Activated CD8-positive, alpha-beta memory T cell treated with anti-CD3 and anti-CD28 coated beads, Interleukin-2, amount 50 U/mL, for 4 hours (primary cell): ENCODE data around the gene IL4R.
A peak's percentile ranks its signal among the peaks of the same experiment; 100 is the strongest.
"Not testable (repeated sequence)": the region's sequence is repeated elsewhere in the genome, so short reads cannot be mapped to it uniquely, and the experiment has no call there.

Experiments
- DNase-seq: peaks from one replicate; pipeline ENCODE4 v3.0.0-alpha.2; 2020

Gene IL4R

DNA sequence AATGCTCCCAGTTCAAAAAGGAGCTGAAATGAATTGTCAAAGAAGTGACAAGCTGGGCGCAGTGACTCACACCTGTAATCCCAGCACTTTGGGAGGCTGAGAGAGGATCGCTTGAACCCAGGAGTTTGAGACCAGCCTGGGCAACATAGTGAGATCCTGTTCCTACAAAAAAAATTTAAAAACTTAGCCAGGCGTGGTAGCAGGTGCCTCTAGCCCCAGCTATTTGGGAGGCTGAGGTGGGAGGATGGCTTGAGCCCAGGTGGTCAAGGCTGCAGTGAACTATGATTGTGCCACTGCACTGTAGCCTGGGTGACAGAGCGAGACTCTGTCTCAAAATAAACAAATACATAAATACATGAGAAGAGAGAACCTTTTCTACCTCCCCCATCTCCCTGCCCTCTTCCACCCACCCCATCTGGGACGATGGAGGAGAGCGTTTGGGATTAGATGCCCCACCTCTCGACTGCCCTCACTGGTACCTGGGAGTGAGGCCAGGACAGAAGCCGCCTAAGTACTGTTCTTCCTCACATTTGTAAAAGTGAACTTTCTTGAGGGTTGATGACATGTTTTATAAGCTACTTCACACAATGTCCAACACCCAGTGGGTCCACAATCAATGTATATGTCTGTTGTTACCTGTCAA, 2.4 kb downstream of the IL4R start:
- no peak for DNase-seq

DNA sequence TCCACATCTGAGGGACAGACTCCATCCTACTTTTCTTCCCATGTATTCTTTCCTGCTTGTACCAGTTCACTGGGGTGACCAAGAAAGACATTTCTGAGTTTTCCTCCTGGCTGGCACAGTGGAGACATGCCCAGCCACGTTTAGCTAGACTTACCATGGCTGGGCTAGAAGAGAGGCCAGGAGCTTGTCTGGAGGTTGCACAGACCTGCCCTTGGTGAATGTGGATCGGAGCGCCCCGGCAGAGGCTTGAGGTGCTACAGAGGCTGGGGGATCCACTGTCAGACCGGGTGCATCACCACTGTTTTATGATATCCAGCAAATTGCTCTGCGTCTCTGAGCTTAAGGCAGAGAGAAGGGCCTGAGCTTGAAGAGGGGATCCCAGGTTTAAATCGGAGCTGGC, 3.5 kb downstream of the IL4R start:
- DNase-seq: no peak

DNA sequence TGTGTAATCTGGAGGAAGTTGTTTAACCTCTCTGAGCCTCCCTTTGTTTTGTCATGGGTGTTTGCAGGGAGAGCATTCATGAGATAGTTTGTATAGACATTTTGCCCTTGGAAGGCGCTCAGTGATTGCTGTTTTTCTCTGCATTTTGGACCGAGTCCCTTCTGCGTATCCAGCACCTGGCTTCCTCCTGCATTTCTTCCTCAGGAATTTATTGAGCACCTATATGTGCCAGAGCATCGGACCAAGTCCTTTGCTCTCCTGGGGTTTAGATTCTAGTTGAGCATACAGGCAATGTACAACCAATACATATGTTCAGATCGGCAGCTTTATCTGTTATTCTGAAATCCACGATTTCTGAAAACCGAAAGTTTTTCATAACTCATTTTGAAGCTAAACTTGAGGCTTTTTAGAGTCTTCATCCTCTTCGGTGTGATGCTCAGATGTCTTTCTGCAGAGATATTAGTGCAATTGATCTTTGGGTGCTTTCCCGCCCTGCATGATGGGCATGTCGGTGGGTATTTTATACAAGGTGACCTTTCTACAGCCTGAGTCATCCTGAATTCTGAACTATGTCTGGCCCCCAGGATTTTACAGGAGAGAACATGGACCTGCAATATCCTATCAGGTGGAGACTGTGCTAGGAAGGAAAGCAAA, 4.1 kb downstream of the IL4R start:
- peak; percentile 52 for DNase-seq

DNA sequence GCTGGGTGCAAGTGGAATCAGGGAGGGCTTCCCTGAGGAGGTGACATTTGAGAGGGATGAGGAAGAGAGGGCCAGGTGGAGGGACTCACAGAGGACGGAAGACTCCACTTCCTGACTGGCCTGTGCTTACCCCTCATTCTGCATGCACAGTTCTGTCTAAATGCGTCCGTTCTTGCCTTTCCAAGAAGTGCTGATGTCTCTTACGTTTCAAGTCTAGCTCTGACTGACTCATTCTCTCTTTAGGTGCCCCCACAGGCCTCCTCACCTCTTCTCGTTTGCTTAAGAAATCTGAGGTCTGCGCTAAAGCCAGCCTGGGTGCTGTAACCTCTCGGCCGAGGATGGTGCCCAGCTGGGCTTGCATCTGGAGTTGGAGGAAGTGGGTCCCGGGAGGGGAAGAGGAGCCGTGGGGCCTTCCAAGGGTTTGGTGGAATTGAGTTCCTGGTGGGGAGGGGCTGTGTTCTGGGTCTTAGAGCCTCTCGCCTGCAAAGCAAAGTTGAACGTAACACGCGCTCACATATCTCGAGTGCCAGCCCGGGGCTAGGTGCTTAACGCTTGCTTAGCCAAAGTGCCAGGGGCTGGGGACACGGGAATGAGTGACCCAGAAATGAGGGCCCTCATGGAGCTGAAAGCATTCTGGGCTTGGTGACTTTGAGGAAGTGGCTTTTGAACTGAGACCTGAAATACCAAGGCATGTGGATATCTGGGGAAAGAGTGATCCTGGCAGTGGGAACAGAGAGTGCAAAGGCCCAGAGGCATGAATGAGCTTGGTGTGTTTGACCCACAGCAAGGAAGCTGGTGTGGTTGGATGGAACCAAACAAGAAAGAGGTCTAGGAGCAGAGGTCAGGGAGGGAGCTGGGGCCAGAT, 4.8 kb downstream of the IL4R start:
- peak; percentile 56 for DNase-seq

DNA sequence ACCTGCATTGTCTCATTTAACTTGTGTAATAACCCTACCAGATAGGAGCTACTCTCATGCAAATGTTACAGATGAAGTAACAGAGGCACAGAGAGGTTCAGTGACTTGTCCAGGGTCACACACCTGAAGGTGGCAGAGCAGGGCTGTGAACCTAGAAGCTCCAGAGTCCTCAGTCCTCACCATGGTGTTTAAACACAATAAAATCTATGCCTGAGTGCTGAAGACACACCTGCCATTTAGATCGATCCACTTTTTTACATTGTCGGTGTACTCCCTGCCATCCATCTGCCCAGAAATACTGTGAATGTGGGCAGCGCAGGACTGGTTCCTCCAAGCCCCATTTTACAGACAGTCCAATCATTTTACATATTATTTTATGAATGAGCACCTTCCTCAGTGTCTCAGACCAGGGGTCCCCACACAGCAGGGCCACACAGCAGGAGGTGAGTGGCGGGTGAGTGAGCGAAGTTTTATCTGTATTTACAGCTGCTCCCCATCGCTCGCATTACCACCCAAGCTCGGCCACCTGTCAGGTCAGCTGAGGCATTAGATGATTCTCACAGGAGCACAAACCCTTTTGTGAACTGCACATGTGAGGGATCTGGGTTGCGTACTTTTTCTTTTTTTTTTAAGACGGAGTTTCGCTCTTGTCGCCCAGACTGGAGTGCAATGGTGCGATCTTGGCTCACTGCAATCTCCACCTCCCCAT, 5.6 kb downstream of the IL4R start:
- DNase-seq: no peak

DNA sequence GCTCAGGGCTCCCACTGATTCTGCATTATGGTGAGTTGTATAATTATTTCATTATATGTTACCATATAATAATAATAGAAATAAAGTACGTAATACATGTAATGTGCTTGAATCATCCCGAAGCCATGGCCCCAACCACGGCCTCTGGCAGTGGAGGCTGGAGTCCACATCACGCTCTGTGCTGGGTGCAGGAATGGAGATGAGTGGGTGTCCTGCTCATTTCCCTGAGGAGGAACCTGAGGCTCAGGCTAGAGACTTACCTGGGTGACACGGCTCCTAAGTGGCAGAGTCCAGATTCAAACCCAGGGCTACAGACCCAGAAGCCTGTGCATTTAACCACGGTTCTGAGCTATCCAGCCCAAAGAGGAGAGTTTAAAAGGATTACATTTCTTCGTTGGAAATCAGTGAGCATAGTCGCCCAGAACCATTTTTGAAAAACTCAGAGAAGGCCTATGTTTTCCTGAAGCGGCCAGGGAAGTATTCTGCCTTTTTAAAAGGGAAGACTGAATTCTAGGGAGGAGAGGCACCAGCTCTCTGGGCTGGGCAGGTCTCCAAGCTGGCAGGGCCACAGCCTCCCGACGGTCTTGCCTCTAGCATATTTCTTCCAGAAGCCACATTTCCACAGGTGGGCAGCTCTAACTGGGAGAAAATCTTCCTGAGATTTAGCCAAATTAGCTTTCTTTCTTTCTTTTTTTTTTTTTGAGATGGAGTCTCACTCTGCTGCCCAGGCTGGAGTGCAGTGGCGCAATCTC, 6.7 kb downstream of the IL4R start:
- no peak for DNase-seq

DNA sequence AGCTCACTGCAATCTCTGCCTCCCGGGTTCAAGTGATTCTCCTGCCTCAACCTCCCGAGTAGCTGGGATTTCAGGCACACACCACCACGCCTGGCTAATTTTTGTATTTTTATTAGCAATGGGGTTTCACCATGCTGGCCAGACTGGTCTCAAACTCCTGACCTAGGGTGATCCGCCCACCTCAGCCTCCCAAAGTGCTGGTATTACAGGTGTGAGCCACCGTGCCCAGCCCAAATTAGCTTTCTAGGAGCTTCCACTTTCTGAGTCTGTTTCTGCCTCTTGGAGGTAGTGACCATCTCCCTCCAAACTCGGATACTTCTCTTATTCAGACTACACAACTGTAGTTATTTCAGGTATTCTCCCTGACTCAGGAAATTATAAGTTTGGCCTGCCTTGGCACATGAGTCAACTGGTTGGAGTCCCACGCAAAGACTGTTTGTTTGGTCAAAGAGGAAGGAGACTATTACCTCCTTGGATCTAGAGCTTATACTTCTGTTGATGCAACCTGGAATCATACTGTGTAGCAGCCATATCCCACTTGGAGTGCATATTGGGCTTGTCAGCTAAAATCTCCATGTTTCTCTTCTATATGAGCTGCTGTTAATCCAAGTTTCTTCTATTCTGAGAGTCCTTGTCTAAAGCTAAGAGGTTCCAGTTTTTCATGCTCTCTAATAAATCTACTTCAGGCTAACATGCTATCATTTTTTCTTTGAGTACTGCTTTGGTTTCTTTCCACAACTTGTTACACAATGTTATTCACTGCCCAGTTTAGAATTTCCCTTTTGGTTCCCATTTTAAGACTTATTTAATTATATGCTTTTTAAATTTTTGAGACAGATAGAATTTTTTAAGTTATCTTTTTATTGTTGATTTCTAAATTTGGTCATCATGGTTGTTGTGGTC, 7.5 kb downstream of the IL4R start:
- DNase-seq: no peak

DNA sequence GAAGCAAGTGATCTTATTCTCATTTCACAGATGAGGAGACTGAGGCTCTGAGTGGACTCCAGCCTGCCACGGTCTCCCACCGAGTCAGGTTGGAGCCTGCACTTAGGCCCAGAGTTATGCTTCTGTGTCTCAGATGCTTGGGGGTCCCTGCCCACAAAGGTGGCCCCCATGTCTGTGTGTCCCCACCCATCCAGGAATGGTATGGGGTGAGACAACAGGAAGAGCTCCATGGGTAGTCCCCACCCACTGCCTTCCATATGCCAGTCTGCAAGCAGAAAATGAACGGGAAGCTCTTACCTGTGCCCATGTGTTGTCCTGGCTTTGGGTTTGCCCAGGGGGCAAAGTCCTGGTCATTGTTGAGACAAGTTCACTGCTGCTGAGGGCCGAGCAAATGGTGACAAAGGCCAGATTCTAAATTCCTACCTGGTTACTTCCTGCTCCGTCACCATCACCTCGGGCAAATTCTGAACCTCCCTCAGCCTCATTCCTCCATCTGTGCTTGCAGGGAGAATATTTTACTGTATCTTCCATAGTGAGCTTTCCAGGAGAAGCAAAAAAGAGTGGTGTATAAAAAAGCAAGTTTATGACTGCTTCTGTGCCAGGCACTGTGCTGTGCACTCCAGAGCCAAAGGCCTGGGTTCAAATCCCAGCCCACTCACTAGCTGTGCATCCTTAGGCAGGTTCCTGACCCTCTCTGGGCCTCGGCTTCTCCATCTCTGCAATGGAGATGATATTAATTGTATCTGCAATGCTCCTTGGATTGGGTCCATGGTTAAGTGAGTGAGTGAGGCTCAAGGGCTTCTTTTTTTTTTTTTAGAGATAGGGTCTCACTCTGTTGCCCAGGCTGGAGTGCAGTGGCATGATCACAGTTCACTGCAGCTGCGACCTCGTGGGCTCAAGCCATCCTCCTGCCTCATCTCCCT, 9.3 kb downstream of the IL4R start:
- no peak for DNase-seq

DNA sequence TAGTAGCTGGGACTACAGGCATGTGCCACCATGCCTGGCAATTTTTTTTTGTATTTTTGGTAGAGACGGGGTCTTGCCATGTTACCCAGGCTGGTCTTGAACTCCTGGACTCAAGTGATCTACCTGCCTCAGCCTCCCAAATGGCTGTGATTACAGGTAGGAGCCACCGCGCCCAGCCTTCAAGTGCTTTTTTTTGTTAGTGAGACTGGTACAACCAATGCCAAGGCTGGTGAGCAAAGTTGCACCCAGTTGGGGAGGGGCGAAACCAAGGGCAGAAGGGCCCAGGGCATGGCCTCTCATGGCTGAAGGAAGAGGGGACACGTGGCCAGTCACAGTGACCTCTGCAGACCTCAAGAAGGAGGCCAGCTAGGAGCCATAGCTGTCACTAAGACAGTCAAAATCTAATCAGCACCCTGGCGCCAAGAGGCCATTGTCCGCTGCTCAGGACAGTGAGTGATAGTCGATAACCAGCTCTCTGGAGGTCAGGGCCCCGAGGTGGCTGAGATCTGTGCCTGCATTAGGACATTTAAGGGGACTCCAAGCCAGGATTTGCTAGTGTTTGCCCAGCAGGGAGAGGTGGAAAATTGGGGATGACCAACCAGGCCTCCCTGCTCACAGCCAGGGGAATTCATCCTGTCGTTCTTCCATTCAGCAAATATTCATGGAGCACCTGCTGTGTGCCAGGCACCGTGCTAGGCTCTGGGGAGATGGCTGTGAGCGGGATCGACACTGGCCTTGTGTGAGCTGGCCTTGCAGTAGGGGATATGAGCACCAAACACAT, 10.2 kb downstream of the IL4R start:
- DNase-seq: no peak

DNA sequence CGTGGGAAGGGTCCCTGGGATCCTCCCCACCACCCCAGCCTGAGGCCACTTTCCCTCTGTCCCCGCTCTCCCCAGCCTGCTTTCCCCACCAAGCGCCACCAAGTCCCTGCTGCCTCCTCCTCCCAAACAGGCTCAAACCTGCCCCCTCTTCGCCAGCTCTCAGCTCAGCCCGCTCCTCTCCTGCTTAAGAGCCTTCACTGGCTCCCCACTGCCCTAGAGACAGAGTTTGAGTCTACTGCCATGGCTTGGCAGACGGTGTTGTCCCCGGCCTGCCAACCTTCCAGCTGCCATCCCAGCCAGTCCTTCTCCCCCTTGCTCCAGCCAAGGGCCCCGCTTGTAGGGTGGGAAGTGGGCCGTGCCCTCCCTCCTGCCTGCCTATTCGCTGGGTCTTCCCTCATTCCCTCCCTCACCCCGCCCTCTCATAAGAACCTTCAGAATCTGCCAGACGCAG, 11.1 kb downstream of the IL4R start:
- no peak for DNase-seq

DNA sequence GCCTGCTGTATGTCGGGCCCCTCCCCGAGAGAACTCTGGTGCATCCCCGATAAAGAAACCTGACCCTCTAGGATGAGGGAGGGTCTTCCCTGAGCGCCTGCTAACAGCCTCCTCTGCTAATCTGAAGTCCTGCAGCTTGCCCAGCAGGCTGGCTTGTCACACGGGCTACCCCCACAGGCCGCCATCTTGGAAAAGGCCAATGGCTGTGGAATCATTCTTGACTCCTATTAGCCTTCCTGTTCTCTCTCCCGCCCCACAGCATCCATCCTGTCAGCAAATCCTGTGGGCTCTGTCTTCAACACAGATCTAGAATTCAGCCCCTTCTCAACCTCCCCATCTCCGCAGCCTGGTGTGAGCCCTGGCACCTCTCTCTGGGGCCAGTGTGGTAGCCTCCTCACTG, 12.0 kb downstream of the IL4R start:
- DNase-seq: no peak

DNA sequence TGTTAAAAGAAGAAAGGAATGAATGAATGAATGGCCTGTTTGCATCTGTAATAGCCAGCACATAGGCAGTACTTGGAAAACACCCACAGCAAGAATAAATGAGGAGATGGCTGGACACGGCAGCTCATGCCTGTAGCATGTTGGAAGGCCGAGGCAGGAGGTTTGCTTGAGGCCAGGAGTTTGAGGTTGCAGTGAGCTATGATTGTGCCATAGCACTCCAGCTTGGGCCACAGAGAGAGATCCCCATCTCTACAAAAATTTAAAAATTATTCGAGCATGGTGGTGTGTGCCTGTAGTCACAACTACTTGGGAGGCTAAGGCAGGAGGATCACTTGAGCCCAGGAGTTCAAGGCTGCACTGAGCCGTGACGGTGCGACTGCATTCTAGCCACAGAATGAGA, 12.5 kb downstream of the IL4R start:
- no peak for DNase-seq

DNA sequence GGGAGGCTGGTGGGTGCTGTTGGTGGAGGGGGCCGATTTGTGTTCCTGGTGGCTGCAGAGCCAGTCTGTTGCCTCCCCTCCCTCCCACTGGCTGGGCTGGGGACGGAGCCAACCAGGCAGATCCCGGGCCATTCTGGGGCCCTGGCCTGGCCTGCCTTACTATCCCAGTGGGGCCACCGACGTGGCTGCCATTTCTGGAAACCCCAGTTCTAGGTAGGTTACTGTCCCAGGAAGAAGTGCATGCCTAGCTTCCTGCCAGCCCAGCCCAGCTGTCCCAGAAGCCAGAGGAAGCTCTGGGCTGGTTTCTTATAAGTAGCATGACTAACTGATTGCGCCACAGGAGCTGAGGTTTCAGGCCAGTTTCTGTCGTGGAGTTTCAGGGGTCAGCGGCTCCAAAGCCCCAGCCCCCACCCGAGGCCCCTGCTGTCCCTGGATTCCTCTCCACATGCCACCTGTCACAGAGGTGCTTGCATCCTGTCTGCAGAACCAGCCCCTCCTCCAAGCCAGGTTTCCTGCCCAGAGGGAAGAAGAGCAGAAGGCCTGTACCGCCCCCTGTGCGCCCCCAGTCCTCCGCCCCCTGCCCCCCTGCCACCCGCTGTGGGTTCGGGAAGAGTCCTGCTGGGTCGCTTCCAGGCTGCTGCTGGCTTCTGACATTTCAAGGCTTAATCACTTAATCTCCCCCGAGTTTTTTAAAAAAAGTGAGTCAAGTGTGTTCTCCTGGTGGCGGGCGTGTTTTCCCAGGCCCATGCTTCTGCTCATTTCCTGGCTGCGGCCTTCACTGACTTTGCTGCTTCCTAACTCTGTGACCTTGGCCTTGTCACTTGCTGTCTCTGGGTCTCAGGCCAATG, 13.2 kb downstream of the IL4R start:
- peak; percentile 38 for DNase-seq

DNA sequence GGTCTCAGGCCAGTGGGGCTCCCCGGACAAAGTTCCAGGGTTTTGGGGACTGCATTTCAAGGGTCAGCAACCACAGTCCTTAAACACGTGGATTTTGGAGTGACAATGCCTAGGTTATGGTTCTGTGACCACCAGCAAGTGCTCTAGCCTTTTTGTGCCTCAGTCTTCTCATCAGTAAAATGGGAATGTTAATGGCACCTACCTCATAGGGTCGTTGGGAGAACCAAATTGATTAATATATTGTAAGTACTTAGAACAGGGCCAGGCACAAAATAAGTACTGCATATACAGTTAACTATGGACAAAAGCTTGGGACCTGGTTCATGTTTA, 13.8 kb downstream of the IL4R start:
- no peak for DNase-seq

DNA sequence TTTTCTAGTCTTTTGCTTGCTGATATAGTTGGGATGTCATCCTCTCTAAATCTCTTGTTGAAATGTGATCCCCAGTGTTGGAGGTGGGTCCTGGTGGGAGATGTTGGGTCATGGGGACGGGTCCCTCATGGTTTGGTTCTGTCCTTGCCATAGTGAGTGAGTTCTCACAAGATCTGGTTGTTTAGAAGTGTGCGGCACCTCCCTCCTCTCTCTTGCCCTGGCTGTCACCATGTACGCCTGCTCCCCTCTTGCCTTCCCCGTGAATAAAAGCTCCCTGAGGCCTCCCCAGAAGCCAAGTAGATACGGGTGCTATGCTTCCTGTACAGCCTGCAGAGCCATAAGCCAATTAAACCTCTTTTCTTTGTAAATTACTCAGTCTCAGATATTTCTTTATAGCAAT, 15.2 kb downstream of the IL4R start:
- DNase-seq: no peak

DNA sequence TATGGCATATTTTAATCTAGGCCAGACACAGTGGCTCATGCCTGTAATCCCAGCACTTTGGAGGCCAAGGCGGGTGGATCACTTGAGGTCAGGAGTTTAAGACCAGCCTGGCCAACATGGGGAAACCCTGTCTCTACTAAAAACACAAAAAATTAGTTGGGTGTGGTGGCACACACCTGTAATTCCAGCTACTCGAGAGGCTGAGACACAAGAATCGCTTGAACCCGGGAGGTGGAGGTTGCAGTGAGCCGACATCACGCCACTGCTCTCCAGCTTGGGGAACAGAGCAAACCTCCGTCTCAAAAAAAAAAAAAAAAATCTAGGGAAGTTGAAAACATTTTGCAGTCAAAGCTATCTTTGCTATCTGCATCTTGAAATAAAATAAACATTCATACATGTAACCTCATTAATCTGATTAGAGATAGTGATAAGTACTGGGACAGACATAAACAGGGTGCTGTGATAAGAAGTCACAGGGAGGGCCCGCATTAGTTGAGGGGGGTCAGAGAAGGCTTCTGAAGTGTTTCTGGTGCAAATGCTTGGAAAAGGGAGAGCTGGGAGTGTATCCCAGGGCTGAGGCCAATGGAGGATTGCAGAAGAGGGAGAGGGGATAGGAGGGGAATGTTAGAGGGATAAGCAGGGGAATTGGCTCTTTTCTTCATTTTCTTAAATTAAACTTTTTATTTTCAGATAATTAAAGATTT, 15.8 kb downstream of the IL4R start:
- DNase-seq: not testable (repeated sequence)

DNA sequence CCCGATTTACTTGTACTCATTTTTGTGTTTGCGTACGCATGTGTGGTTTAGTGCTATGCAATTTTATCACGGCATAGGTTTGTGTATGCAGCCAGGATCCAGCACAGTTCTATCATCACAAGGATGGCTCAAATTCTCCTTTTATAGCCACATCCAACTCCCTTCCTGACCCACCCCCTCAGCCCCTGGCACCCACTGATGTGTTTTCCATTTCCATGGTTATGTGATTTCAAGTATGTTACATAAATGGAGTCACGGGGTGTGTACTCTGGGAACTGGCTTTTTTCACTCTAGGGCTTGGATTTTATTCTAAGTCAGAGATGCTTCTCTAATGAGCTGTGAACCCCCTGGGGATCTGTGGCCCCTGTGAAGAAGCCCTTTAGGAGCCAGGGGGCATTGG, 16.8 kb downstream of the IL4R start:
- DNase-seq: no peak

DNA sequence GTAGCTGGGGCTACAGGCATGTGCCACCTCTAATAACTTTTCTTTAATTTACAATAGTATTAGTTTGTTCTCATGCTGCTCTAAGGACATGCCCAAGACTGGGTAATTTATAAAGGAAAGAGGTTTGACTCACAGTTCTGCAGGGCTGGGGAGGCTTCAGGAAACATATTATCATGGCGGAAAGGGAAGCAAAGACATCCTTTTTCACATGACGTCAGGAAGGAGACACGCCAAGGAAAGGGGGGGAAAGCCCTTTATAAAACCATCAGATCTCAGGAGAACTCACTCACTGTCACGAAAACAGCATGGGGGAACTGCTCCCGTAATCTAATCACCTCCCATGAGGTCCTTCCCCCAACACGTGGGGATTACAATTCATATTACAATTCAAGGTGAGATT, 18.3 kb downstream of the IL4R start:
- no peak for DNase-seq
